Vagina (tissue), 2 donors: ENCODE data around the gene PZP.

Source experiments
- POLR2A ChIP-seq, 2 donors: fragments of 450-650 bp; IDR thresholded peaks; one replicate each; pipeline ENCODE4 v1.6.1; 2017; ENCODE audit warnings: antibody characterized with exemption in 2 of 2, mild to moderate bottlenecking in 2 of 2, moderate library complexity in 2 of 2
- POLR2AphosphoS5 ChIP-seq, 2 donors: sonication (generic); formaldehyde crosslinking; IDR thresholded peaks; one replicate each; pipeline ENCODE4 v1.9.0; 2017; ENCODE audit warnings: antibody characterized with exemption in 2 of 2, mild to moderate bottlenecking in 2 of 2, low read depth in 1 of 2; ENCODE audit not compliant: insufficient read depth in 1 of 2
- TF ChIP-seq, protein P1 (sequence below), 3 experiments: fragments of 450-650 bp in 2 of 3; fragments of 200-600 bp in 1 of 3; sonication (generic) in 1 of 3; IDR thresholded peaks; one replicate each; pipeline ENCODE4 v1.5.1; 2017 to 2019; ENCODE audit warnings: antibody characterized with exemption in 3 of 3, mild to moderate bottlenecking in 2 of 3, moderate library complexity in 2 of 3

GRCh38 chr12:9144730-9145106 lies 63.5 kb downstream of the PZP start:
- TF ChIP-seq POLR2A (IDR thresholded peaks at IDR 0.05), result no peak
- TF ChIP-seq, protein P1, sequence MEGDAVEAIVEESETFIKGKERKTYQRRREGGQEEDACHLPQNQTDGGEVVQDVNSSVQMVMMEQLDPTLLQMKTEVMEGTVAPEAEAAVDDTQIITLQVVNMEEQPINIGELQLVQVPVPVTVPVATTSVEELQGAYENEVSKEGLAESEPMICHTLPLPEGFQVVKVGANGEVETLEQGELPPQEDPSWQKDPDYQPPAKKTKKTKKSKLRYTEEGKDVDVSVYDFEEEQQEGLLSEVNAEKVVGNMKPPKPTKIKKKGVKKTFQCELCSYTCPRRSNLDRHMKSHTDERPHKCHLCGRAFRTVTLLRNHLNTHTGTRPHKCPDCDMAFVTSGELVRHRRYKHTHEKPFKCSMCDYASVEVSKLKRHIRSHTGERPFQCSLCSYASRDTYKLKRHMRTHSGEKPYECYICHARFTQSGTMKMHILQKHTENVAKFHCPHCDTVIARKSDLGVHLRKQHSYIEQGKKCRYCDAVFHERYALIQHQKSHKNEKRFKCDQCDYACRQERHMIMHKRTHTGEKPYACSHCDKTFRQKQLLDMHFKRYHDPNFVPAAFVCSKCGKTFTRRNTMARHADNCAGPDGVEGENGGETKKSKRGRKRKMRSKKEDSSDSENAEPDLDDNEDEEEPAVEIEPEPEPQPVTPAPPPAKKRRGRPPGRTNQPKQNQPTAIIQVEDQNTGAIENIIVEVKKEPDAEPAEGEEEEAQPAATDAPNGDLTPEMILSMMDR (IDR thresholded peaks at IDR 0.05), result no peak
- TF ChIP-seq POLR2AphosphoS5 (IDR thresholded peaks at IDR 0.05; ENCODE audit: insufficient read depth in 1 of 2, low read depth in 1 of 2), result no peak
